K562 (cell line): Measurements from ENCODE around the gene LGI4.

Experiments
- EZH2 ChIP-seq: IDR thresholded peaks from 2 replicates; pipeline ENCODE4 v1.6.1; 2012; ENCODE audit warnings: low read depth, mild to moderate bottlenecking, inconsistent platforms, low read length, borderline replicate concordance
- GATAD2A ChIP-seq: fragments of 450-650 bp; IDR thresholded peaks from 2 replicates; pipeline ENCODE4 v1.6.1; 2017
- JUND ChIP-seq, 2 experiments: IDR thresholded peaks; 2 replicates in 1 of 2; 3 replicates in 1 of 2; pipeline ENCODE4 v1.6.1; 2011; ENCODE audit warnings: borderline replicate concordance in 2 of 2, low read depth in 2 of 2, low read length in 2 of 2, improper control_type of control experiment in 1 of 2, missing biosample characterization in 1 of 2, missing genetic modification characterization in 1 of 2, missing genetic modification reagents in 1 of 2
- OTX1 ChIP-seq: fragments of 450-650 bp; formaldehyde crosslinking; IDR thresholded peaks from 2 replicates; pipeline ENCODE4 v1.4.0; 2022; ENCODE audit warnings: mild to moderate bottlenecking
- POLR2A ChIP-seq: fragments of 450-650 bp; conservative IDR thresholded peaks from 2 replicates; pipeline ENCODE4 v1.6.1; 2016
- U2AF2 ChIP-seq: fragments of 200-400 bp; formaldehyde crosslinking; optimal IDR thresholded peaks from 2 replicates; pipeline ENCODE3; 2017; ENCODE audit warnings: low read depth, mild to moderate bottlenecking, low read length
- YY1 ChIP-seq, 3 experiments: IDR thresholded peaks; 2 replicates each; pipeline ENCODE4 v1.6.1; 2011; ENCODE audit warnings: low read length in 2 of 3, mild to moderate bottlenecking in 2 of 3, moderate library complexity in 2 of 3, borderline replicate concordance in 1 of 3, control low read depth in 1 of 3, low read depth in 1 of 3; ENCODE audit not compliant: insufficient read depth in 3 of 3, insufficient replicate concordance in 2 of 3, control insufficient read depth in 1 of 3, insufficient read length in 1 of 3; ENCODE audit errors: extremely low read depth in 1 of 3
- TF ChIP-seq, protein P1 (sequence below), 3 experiments: IDR thresholded peaks in 2 of 3; conservative IDR thresholded peaks in 1 of 3; 2 replicates each; pipeline ENCODE4 v1.5.1; 2011 to 2012; ENCODE audit warnings: low read length in 3 of 3, mild to moderate bottlenecking in 3 of 3, control low read depth in 2 of 3, improper control_type of control experiment in 1 of 3, inconsistent platforms in 1 of 3, low read depth in 1 of 3, mixed read lengths in 1 of 3, moderate library complexity in 1 of 3; ENCODE audit not compliant: insufficient read depth in 2 of 3

- TF ChIP-seq POLR2A (peak; percentile 79), OTX1 (CRISPR knock-in tag) (no peak), YY1 (IDR thresholded peaks at IDR 0.05; ENCODE audit: borderline replicate concordance in 1 of 3, control insufficient read depth in 1 of 3, extremely low read depth in 1 of 3, insufficient read depth in 3 of 3, insufficient read length in 1 of 3, insufficient replicate concordance in 2 of 3, low read depth in 1 of 3, low read length in 2 of 3) (no peak), U2AF2 (no peak), GATAD2A (no peak), EZH2 (no peak), JUND (IDR thresholded peaks at IDR 0.05; ENCODE audit: borderline replicate concordance, low read depth, low read length) (no peak), JUND (tag; IDR thresholded peaks at IDR 0.05; ENCODE audit: borderline replicate concordance, low read depth, low read length) (no peak; the same call in 2 of the 3 replicates)
- TF ChIP-seq, protein P1, sequence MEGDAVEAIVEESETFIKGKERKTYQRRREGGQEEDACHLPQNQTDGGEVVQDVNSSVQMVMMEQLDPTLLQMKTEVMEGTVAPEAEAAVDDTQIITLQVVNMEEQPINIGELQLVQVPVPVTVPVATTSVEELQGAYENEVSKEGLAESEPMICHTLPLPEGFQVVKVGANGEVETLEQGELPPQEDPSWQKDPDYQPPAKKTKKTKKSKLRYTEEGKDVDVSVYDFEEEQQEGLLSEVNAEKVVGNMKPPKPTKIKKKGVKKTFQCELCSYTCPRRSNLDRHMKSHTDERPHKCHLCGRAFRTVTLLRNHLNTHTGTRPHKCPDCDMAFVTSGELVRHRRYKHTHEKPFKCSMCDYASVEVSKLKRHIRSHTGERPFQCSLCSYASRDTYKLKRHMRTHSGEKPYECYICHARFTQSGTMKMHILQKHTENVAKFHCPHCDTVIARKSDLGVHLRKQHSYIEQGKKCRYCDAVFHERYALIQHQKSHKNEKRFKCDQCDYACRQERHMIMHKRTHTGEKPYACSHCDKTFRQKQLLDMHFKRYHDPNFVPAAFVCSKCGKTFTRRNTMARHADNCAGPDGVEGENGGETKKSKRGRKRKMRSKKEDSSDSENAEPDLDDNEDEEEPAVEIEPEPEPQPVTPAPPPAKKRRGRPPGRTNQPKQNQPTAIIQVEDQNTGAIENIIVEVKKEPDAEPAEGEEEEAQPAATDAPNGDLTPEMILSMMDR (IDR thresholded peaks at IDR 0.05 in 2 of 3, conservative IDR thresholded peaks at IDR 0.05 in 1 of 3; ENCODE audit: insufficient read depth in 2 of 3, low read depth in 1 of 3, low read length in 3 of 3), result no peak
Observed at GRCh38 chr19:35124098-35125060, 10.5 kb downstream of the LGI4 start.
